ENCODE data around the gene PSMD13. TPM values are rescaled to one million over a fixed set of nuclear protein-coding genes. Genes with fewer than 3 reads are reported as not detected.

PSMD13 gene
- polyA plus RNA-seq, 1 experiment = 187 TPM

- H3K27me3 ChIP-seq (ENCODE audit: control insufficient read depth, insufficient read depth, low read length) = peaks cover 43% of the 10 kb centered on the region
- ChIA-PET CTCF (no interaction called here), POLR2A (no interaction called here)
- H3K36me3 ChIP-seq (ENCODE audit: control insufficient read depth, insufficient read depth, low read length) = no peaks in the 10 kb centered on the region
- H3K4me3 ChIP-seq (ENCODE audit: low read depth, low read length) = no peak overlapping the region
- TF ChIP-seq, protein P1, sequence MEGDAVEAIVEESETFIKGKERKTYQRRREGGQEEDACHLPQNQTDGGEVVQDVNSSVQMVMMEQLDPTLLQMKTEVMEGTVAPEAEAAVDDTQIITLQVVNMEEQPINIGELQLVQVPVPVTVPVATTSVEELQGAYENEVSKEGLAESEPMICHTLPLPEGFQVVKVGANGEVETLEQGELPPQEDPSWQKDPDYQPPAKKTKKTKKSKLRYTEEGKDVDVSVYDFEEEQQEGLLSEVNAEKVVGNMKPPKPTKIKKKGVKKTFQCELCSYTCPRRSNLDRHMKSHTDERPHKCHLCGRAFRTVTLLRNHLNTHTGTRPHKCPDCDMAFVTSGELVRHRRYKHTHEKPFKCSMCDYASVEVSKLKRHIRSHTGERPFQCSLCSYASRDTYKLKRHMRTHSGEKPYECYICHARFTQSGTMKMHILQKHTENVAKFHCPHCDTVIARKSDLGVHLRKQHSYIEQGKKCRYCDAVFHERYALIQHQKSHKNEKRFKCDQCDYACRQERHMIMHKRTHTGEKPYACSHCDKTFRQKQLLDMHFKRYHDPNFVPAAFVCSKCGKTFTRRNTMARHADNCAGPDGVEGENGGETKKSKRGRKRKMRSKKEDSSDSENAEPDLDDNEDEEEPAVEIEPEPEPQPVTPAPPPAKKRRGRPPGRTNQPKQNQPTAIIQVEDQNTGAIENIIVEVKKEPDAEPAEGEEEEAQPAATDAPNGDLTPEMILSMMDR (IDR thresholded peaks at IDR 0.05; ENCODE audit: insufficient read depth, low read depth, low read length) = no peak
- DNase-seq (ENCODE audit: low read depth) = no peak
These were observed 44.1 kb downstream of the PSMD13 start for GRCh38 chr11:280706-281485.

DNA sequence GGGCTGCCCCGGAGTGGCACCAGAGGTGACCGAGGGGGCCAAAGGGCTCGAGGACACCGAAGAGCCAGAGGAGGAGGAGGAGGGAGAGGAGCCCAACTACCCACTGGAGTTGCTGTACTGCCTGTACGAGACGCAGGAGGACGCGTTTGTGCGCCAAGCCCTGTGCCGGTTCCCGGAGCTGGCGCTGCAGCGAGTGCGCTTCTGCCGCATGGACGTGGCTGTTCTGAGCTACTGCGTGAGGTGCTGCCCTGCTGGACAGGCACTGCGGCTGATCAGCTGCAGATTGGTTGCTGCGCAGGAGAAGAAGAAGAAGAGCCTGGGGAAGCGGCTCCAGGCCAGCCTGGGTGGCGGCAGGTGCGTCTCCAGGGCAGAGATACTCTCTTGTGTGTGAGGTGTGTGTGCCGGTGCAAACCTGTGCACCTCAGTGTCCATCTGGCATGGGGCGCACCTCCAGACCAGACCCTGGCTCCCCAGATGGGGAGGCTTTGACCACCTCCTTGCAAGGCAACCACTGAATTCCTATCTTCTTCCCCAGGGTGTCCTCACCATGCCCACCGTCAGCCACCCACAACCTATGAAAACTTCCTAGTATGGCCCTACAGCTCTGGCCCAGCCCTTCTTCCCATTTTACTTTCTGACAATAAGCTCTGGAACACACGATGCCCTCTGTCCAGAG lies 44.8 kb downstream of the PSMD13 start:
- H3K4me3 ChIP-seq (ENCODE audit: low read depth, low read length) = no peak overlapping the region
- CTCF ChIA-PET = no interaction called here
- no peaks in the 10 kb centered on the region for H3K36me3 ChIP-seq (ENCODE audit: control insufficient read depth, insufficient read depth, low read length)
- peaks cover 42% of the 10 kb centered on the region for H3K27me3 ChIP-seq (ENCODE audit: control insufficient read depth, insufficient read depth, low read length)
- POLR2A ChIA-PET = no interaction called here
- TF ChIP-seq, protein P1 (IDR thresholded peaks at IDR 0.05; ENCODE audit: insufficient read depth, low read depth, low read length) = no peak
- no peak for DNase-seq (ENCODE audit: low read depth)

DNA sequence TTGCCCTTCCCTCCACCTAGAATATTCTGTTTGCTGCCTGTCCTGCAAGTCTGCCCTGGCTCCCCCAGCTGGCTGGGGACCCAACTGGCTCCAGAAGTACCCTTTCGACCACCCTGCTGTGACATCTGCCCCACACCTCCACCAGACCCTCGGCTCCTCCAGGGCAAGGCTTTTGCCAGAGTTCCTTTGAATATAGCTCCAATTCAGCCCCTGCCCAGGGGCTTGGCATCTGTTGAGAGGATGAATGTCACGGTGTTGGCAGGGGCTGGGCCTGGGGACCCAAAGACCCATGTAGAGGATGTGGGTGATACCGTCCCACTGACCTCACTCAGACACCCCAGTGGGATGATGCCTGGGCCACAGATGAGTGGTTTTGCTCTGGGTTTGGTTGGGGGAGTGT lies 45.4 kb downstream of the PSMD13 start:
- TF ChIP-seq, protein P1 (IDR thresholded peaks at IDR 0.05; ENCODE audit: insufficient read depth, low read depth, low read length) = no peak
- ChIA-PET POLR2A (no interaction called here), CTCF (no interaction called here)
- no peak overlapping the region for H3K4me3 ChIP-seq (ENCODE audit: low read depth, low read length)
- H3K27me3 ChIP-seq (ENCODE audit: control insufficient read depth, insufficient read depth, low read length) = peaks cover 38% of the 10 kb centered on the region
- H3K36me3 ChIP-seq (ENCODE audit: control insufficient read depth, insufficient read depth, low read length) = no peaks in the 10 kb centered on the region
- DNase-seq (ENCODE audit: low read depth) = no peak

GRCh38 chr11:282630-283360 lies 46.0 kb downstream of the PSMD13 start:
- Histone ChIP-seq H3K27me3 (ENCODE audit: control insufficient read depth, insufficient read depth, low read length) (peaks cover 43% of the 10 kb centered on the region), H3K4me3 (ENCODE audit: low read depth, low read length) (no peak overlapping the region), H3K36me3 (ENCODE audit: control insufficient read depth, insufficient read depth, low read length) (no peaks in the 10 kb centered on the region)
- CTCF ChIA-PET = no interaction called here
- no peak for DNase-seq (ENCODE audit: low read depth)
- POLR2A ChIA-PET = no interaction called here
- TF ChIP-seq, protein P1 (IDR thresholded peaks at IDR 0.05; ENCODE audit: insufficient read depth, low read depth, low read length) = no peak
